HG03060 (cell line): Measurements from ENCODE around the gene EBF4.
"Not testable (repeated sequence)": the region's sequence is repeated elsewhere in the genome, so short reads cannot be mapped to it uniquely, and the experiment has no call there.

Experiments used
- ATAC-seq: cut with Tn5 transposase; IDR thresholded peaks from one replicate; pipeline ENCODE4 v1.9.1; 2021; ENCODE audit warnings: low read depth, moderate number of reproducible peaks; ENCODE audit not compliant: unreplicated experiment

The EBF4 gene

DNA sequence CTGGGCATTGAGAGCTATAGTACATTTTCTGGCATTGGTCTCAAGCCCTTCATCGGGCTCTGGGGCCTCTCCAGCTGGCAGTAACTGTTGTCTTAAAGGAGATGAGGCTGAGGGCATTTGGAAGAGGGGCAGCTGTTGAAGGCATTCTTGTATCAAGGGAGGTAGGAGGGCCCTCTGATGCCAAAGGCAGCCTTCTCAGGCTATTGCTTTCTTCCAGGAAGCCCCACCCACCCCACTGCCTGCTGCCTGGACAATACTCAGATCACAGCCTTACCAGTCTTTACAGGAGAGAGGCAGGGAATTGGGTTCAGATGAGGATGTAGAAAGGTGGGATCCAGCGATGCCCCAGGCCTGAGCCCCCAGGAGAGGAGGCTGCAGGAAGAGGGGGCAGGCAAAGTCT is 61.8 kb downstream of the EBF4 start:
- no peak for ATAC-seq

DNA sequence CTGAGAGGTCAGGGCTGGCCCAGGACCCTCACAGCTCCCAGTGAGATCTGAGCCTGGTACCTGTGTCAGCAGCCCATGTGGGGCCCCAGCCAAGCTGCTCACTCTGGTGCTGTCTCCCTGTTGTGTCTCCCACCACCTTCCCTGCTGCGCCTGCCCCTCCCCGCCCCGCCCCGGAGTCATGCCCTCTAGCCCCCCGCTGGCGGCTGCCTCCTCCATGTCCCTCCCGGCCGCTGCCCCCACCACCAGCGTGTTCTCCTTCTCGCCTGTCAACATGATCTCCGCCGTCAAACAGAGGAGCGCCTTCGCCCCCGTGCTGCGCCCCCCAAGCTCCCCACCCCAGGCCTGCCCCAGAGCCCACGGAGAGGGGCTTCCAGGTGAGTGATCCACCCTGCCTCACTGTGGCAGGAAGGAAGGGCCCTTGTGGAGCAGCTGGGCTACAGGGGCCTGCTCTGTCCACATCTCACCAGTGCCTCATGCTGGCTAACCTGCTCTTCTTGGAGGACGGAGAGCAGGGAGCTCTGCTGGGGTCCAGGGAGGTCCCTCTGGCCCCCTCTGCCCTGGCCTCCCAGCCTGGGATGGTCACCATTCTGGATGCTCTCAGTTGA is 63.0 kb downstream of the EBF4 start:
- no peak for ATAC-seq

DNA sequence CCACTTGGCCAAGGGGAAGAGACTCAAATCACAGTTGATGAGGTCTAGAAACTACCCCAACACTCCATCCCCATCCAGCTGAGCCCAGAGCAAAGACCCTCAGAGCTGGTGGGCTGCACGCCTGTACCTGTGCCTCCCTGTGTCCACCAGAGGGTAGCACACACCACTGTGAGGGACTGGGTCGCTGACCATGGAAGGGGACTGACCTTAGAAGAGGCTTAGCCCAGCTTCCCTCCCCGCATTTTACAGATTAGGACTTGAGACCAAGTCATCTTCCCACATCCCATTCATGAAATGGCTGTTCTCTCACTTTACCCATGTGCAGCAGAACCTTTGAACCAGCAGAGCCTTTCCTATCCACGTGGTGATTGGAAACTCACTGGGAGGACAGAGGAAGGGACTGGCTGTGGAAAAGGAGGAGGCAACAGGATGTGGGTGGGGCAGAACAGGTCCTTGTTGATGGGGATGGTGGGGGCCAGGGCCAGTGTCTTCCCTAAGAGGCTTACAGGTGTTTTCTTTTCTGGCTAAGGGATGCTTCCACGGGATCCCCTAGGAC is 63.6 kb downstream of the EBF4 start:
- no peak for ATAC-seq

DNA sequence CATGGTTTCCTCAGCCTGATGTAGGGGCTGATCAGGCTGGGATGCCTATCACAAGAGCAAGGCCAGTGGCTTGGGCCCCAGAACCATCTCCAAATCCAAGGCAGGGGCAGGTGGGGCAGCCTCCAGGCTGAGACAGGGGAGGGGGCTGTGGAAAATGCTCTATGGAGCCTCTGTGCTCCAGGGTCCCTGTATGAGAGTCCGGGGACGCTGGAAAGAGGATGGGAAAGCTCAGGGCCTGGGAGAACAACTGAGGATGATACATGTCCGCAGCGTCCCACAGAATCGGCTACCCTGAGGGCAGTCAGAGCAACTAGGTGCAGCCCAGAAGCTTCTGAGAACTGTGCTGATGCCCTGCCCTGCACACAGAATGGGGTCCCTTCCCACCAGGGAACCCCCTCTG is 64.4 kb downstream of the EBF4 start:
- no peak for ATAC-seq

DNA sequence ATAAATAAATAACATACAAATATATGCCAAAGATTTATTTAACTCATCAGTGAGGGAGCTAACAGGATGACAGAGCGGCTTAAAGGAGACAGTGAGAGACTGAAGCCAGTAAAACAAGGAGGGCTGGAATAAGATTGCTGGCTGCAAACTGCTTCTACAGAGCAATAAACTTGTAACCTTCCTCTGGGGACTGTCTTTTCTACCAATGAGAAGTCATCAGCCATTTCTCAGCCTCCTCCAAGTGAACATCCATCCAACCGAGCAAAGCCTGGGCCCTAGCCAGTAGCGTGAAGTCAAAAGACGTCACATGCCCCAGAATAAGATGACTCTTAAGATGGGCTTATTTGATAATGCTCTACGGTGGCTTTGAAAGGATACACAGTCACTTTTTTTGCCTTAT is 65.4 kb downstream of the EBF4 start:
- ATAC-seq: no peak

DNA sequence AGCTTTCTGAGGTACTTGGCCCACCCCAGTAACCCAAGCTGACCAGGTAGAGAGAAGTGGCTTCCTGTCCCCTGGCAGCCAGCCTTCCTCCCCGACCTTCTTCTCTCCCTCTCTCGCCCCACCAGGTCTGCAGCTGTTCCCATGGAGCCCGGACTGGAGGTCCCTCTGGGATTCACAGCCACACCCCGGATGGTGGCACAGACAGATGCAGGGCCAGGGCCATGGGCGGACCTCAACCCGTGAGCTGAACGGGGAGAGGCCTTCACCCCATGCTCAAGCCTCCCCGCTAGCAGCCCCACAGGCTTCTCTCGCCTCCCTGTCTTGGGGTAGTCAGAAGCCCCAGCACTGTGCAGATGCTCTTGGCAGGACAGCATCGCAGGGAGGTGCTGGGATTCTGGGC is 66.6 kb downstream of the EBF4 start:
- ATAC-seq: no peak

DNA sequence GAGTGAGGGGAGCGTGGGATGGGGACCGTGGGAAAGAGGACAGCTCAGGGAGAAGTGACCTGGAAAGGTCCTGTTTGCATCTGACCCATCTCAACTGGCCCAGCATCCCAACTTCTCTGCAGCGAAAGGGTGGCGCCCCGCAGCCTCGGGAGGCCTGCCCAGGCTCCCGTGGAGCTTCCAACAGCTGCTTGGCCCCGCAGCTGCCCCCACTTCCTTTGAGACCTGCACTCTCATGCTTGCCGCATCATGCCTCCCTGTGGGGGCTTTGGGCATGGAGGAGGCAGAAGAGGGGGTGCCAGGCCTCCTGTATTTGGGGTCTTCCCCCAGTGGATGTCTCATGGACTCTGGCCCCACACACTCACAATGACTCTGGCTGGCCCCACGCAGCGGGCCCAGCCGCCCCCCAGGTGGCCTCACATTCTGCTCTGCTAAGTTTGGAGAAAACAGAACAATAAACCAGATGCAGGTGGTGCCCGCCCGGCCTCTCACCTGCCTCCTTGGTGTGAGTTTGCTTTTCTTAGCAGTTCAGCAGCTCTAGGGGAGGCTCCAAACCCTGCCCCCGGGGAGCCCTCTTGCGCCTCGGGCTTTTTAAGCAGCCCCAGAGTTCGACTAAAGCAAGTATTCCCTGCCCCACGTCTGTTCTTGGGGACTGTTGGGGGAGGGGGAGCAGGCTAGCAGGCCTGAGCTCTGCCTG is 67.2 kb downstream of the EBF4 start:
- no peak for ATAC-seq

DNA sequence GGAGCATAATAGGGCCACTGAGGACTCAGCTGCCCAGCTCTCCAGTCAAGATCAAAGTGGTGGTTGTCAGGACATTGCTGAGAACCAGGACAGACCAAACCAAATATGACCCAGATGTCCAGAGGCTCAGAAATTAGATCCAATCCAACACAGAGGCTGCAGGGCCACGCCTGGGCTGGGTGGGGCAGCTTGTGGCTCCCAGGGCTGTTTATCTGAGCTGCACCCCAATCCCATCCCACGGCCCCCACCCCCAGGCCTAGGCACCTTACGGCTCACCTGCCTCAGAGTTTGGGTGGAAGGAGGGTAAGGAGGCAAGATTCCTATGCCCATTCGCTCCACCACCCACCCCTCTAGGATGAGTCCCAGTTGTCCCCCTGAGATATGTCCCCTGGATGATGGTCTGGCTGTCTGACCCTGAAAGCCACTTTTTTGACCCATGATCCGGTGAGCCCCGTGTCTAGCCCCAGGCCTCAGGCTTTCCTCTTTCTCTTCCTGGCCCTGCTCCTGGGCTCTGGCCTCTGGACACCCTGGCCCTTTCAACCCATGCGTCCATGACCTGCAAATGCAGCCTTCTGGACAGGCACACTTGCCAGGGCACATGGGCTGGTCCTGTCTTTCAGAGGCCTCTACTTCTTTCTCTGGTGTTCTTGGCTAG is 67.8 kb downstream of the EBF4 start:
- ATAC-seq: no peak

DNA sequence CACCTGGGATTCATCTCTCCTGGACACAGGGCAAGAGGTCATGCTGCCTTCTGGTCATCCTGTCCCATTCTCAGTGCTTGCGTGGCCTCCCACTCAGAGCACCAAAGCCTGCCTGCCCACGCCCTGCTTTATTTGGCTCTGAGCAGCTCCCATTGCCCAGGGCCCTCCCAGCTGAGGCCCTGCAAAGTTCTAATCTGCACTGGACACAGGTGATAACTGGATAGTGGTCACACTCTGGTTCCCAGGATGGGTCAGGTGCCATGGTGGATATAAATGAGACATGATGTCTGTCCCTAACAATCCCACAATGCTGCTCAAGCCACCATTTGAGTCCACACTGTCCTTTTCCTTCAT is 68.3 kb downstream of the EBF4 start:
- no peak for ATAC-seq

DNA sequence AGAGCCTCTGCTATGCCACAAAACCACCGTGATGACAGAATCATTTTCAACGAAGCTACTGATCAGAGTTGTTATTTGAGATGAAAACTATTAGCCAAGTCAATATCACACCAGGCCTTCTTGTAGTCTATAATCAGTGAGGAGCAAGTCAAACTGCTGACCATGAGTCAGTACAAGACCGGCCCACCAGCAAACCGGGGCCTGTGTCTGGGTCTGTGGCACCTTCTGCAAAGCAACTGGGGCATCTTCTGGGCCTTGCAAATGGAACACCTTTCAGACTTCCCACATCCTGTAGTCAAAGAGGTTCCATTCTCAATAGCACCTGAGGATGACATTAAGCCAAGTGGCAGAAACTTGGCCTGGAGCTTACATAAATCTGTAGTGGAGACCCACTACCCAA is 69.3 kb downstream of the EBF4 start:
- ATAC-seq: no peak

DNA sequence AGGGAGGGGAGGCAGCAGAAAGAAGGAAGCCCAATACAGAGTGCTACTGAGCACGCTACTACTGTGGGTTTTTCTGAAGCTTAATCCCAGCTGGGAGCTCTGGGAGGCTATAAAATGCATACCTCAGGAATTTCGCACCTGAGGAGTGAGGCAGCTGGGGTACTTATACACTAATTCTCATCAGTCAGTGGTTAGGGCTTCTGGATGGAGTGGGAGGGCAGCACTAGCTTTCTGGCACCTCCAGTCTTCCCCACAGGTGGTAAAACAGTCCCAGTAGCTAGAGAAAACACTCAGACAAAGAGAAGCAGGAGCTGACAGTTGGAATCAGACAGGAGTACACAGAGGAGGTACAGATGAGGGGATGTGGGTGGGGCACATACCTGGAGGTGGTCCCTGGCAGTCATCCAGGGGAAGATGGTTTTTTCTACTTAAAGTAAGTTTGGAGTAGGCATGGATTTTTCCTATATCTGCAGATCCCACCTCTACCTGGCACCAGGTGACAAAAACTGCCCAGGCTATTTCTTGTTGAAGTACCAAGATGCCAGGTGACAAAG is 70.1 kb downstream of the EBF4 start:
- no peak for ATAC-seq

DNA sequence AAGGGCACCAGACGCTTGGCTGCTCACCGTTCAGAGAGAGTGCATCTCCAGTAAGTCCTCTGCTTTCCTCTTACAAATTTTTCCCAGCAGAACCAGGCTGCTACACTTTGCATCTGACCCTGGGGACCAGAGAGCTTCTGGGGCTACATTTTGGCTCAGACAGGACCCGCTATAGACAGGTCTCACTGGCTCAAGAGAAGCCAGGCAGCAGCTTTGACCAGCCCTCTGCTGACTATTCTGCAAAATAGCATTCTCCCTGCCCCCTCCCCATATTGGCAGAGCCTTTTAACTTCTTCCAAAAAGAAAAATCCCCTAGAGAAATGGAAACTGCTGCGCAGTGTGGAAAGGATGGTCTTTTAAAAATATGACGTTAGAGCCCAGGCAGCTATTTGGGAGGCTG is 70.6 kb downstream of the EBF4 start:
- ATAC-seq: no peak

DNA sequence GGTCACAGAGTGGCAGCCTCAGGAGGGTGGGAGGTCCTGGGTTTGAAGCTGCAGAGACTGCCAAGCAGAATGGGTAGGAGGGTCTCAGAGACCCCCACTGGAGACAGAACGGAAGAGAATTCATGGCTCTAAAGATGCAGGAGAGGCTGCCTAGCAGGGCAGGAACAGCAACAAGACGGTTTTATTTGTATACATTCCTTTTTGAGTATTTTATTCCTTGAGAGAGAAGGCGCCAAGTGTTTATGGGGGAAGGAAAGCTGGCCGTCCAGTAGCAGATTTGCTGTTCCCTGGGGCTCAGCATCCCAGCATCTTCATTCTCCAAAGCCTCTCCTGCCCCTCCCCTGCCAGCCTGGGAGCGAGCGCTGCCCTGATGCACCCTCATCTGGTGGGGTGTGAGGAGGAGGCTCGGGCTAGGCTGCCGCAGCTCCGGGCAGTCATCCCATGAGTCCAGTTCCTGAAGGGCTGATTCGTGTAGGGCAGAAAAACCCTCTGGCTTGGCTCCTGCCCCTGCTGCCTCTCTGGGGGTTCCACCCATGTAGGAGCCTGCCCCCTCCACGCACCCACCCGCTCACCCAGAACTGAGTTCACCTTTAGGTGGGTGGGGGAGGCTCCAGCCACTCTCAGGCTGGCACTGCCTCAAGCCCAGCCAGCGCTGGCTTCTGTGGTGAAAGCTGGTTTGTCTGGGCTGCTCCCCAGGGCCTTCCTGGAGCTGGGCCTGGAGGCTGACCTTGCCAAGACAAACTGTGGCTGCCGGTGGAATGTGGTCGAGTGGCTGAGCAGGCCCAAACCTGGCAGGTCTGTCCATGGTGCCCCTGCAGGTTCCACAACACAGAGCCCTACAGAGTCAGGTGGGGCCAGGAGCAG is 75.4 kb downstream of the EBF4 start:
- no peak for ATAC-seq

DNA sequence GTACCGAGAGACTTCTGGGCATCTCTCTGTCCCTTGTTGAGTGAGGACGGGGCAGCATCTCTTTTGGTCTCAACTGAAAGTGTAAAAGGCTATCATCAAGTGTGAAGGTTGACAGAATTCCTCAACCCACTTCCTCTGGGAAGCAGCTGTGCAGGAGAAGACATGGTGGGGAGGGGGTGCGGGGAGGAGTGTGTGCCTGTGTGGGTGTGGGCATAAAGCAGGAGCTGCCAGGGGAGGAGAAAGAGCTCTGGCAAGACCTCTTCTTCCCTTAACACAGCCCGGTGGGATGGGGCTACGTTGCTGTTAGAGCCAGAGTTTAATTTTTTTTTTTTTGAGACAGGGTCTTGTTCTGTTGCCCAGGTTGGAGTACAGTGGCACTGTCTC is 76.0 kb downstream of the EBF4 start:
- ATAC-seq: no peak

DNA sequence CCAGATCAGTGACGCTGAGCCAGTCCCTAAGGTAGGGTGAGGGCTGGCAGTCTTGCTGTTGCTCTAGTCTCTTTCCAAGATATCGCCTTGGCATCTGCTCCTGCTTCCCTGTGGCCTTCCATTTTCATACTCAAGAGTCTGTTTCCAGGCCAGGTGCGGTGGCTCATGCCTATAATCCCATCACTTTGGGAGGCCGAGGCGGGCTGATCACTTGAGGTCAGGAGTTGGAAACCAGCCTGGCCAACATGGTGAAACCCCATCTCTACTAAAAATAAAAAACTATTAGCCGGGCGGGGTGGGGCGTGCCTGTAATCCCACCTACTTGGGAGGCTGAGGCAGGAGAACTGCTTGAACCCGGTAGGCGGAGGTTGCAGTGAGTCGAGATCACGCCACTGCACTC is 77.5 kb downstream of the EBF4 start:
- ATAC-seq: not testable (repeated sequence)

DNA sequence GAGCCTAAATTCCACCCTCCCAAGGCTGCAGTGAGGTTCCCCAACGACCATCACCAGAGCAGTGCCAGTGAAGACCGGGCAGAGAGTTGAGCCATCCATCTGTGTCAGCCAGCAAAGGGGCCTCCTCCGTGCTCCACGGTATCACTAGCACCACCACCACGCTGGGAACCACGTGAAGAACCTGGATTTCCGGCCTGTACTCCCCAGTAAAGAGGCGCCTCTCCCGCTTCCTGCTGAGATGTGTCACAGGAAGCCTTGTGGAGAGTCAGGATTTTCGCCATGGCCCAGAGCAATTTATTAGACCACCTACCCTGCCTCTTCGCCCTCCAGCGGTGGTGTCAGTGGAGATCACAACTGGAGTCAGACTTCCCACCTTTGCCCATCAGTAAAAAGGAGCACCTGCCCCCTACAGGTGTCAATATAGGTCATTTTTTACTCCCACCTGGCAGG is 79.1 kb downstream of the EBF4 start:
- ATAC-seq: no peak

DNA sequence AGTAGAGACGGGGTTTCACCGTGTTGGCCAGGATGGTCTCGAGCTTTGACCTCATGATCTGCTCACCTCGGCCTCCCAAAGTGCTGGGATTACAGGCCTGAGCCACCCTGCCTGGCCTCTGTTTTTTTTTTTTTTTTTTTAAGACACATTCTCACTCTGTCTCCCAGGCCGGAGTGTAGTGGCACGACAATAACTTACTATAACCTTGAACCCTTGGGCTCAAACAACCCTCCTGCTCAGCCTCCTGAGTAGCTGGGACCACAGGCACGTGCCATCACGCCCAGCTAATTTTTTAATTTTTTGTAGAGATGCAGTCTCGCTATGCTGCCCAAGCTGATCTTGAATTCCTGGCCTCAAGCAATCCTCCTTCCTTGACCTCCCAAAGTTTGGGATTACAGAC is 81.2 kb downstream of the EBF4 start:
- no peak for ATAC-seq

DNA sequence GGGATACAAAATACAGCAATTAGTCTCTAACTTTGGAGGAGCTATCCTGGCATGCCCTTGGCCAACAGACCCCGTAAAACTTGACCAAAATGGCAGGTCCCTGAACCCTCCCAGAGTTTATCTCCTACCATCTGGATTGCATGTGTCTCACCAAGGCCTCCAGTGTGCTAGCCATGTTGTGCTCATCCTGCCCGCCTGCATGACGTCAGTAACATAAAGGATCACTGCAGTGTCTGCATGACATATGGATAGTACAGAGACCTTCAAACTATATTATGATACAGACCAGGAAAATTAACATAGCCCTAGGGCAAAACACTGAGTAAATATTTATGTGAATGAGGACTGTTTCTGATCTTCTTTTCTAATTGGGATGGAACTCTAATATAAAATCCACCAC is 82.6 kb downstream of the EBF4 start:
- no peak for ATAC-seq

DNA sequence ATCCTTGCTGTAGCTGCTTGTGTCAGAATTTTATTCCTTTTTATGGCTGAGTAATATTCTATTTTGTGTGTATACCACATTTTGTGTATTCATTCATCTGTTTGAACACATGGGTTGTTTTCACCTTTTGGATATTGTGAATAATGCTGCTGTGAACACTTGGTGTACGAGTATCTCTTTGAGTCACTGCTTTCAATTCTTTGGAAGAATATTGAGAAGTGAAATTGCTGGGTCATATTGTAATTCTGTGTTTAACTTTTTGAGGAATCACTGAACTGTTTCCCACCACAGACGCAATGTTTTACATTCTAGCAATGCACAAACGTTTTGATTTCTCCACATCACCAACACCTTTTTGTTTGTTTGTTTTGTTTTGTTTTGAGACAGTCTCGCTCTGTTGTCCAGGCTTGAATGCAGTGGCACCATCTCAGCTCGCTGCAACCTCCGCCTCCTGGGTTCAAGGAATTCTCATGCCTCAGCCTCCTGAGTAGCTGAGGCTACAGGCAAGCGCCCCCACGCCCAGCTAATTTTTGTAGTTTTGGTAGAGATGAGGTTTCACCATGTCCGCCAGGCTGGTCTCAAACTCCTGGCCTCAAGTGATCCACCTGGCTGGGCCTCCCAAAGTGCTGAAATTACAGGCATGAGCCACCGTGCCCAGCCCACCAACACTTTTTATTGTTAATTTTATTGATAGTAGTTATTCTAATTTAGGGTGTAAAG is 86.2 kb downstream of the EBF4 start:
- no peak for ATAC-seq

DNA sequence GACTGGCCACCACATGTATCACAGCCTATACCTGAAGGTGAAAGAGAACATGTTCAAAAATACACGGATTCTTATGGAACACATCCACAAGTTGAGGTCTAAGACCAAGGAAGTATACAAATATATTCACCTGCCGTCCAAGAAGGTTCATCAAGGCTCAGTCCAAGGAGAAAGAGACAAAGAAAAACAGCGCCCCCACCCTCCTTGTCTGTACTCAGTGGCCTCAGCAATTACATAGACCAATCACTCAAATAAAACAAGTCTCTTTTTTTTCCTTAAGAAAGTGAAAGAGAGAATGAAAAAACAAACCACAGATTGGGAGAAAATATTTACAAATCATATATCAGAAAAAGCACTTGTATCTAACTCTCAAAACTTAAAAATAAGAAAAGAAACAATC is 88.4 kb downstream of the EBF4 start:
- ATAC-seq: no peak
